ENCODE measurements around the gene PPP1R10. TPM values are rescaled to one million over a fixed set of nuclear protein-coding genes. Genes with fewer than 3 reads are reported as not detected.
A peak's percentile ranks its signal among the peaks of the same experiment; 100 is the strongest.
"Not testable (repeated sequence)": the region's sequence is repeated elsewhere in the genome, so short reads cannot be mapped to it uniquely, and the experiment has no call there.

PPP1R10 gene
- total RNA-seq, 1 donor from 2014 or later = 116 TPM

DNA sequence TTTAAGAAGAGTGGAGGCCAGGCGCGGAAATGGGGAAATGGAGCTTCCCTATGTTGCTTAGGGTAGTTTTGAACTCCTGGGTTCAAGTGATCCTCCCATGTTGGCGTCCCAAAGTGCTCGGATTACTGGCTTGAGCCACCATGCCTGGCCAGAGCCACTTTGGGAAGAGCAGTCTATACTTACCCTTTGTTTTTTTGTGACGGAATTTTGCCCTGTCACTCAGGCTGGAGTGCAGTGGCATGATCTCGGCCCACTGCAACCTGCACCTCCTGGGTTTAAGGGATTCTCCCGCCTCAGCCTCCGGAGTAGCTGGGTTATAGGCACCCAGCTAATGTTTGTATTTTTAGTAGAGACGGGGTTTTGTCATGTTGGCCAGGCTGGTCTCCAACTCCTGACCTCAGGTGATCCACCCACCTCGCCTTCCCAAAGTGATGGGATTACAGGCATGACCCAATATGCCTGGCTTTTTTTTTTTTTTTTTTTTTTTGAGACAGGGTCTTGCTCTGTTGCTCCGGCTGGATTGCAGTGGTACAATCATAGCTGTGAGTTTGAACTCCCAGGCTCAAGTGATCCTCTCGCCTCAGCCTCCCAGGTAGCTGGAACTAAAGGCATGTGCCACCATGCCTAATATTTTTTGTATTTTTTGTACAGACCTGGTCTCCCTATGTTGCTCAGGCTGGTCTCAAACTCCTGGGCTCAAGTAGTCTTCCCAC, 18.0 kb downstream of the PPP1R10 start:
- H3K36me3 Mint-ChIP-seq = peaks cover 28% of the 10 kb centered on the region
- peaks cover 5% of the 10 kb centered on the region for H3K4me1 Mint-ChIP-seq (ENCODE audit: unreplicated experiment)
- H3K27me3 Mint-ChIP-seq = no peaks in the 10 kb centered on the region
- no peaks in the 10 kb centered on the region for H3K9me3 Mint-ChIP-seq
- TF ChIP-seq, protein P1, sequence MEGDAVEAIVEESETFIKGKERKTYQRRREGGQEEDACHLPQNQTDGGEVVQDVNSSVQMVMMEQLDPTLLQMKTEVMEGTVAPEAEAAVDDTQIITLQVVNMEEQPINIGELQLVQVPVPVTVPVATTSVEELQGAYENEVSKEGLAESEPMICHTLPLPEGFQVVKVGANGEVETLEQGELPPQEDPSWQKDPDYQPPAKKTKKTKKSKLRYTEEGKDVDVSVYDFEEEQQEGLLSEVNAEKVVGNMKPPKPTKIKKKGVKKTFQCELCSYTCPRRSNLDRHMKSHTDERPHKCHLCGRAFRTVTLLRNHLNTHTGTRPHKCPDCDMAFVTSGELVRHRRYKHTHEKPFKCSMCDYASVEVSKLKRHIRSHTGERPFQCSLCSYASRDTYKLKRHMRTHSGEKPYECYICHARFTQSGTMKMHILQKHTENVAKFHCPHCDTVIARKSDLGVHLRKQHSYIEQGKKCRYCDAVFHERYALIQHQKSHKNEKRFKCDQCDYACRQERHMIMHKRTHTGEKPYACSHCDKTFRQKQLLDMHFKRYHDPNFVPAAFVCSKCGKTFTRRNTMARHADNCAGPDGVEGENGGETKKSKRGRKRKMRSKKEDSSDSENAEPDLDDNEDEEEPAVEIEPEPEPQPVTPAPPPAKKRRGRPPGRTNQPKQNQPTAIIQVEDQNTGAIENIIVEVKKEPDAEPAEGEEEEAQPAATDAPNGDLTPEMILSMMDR (conservative IDR thresholded peaks at IDR 0.05) = no peak
- no peak overlapping the region for H3K27ac Mint-ChIP-seq
- DNase-seq (ENCODE audit: extremely low spot score, unreplicated experiment) = no peak
- no peak overlapping the region for H3K4me3 Mint-ChIP-seq

DNA sequence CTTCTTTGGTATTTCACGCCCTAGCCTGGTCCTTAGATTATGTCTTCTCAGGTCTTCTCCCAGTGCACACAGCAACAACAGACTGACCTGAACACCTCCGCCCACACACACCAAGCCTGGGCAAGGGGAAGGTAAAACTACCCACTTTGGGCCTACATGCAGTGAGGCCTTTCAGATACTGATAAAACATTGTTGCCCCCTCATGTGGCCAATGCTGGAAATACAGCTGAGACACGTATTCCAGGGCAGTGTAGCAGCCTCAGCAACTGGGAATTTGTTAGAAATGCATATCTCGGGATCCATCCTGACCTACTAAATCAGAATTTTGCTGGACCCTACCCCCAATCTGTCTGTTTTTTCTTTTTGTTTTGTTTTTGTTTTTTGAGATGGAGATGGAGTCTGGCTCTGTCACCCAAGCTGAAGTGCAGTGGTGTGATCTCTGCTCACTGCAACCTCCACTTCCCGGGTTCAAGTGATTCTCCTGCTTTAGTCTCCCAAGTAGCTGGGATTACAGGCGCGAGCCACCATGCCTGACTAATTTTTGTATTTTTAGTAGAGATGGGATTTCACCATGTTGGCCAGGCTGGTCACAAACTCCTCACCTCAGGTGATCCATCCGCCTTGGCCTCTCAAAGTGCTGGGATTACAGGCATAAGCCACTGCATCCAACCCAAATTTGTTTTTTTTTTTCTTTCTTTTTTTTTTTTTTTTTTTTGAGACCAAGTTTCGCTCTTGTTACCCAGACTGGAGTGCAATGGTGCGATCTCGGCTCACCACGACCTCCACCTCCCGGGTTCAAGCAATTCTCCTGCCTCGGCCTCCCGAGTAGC, 19.5 kb downstream of the PPP1R10 start:
- not testable (repeated sequence) for H3K27me3 Mint-ChIP-seq; H3K9me3 Mint-ChIP-seq; H3K4me1 Mint-ChIP-seq (ENCODE audit: unreplicated experiment)
- TF ChIP-seq, protein P1 (conservative IDR thresholded peaks at IDR 0.05) = peak; percentile 82
- H3K27ac Mint-ChIP-seq = peak overlapping the region; percentile 83
- H3K36me3 Mint-ChIP-seq = peaks cover 16% of the 10 kb centered on the region
- peak; percentile 82 for DNase-seq (ENCODE audit: extremely low spot score, unreplicated experiment)
- H3K4me3 Mint-ChIP-seq = peak overlapping the region; percentile 51

DNA sequence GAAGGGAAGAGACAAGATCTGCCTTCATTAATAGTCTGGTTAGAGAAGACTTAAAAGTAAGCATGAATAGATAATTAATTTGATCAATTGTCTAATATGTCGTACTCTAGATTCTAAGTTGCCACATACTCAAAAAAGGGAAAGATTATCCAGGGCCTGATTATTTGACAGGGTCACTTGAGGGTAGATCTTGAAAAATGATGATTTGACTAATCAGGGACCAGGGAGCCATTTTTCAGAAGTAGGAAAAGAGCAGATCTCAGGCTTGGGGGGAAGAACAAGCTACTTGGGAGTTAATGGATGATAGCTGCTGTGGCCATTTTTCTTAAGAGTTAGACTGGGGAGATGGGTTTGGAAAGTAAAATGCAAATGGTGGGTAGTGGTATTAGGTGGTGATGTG, 24.8 kb downstream of the PPP1R10 start:
- no peak for DNase-seq (ENCODE audit: extremely low spot score, unreplicated experiment)
- Mint-ChIP-seq H3K27me3 (no peaks in the 10 kb centered on the region), H3K4me1 (ENCODE audit: unreplicated experiment) (peaks cover 17% of the 10 kb centered on the region), H3K4me3 (peak overlapping the region; percentile 10), H3K27ac (peak overlapping the region; percentile 61), H3K9me3 (no peaks in the 10 kb centered on the region), H3K36me3 (peaks cover 36% of the 10 kb centered on the region)
- TF ChIP-seq, protein P1 (conservative IDR thresholded peaks at IDR 0.05) = no peak

DNA sequence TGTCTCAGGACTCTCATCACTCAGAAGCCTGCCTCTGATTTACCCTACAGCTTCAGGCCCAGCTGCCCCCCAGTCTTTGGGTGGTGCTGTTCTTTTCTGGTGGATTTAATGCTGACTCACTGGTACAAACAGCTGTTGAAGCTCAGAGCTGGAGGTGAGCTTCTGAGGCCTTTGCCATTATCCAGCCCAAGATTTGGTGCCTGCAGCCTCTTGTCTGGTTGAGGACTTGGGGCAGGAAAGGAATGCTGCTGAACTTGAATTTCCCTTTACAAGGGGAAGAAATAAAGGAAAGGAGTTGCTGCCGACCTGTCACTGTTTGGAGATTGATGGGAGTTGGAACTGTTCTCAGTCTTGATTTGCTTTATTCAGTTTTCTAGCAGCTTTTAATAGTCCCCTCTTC, 26.0 kb downstream of the PPP1R10 start:
- DNase-seq (ENCODE audit: extremely low spot score, unreplicated experiment) = no peak
- peaks cover 14% of the 10 kb centered on the region for H3K4me1 Mint-ChIP-seq (ENCODE audit: unreplicated experiment)
- TF ChIP-seq, protein P1 (conservative IDR thresholded peaks at IDR 0.05) = no peak
- H3K36me3 Mint-ChIP-seq = peaks cover 38% of the 10 kb centered on the region
- H3K9me3 Mint-ChIP-seq = no peaks in the 10 kb centered on the region
- H3K27me3 Mint-ChIP-seq = no peaks in the 10 kb centered on the region
- peak overlapping the region; percentile 93 for H3K27ac Mint-ChIP-seq
- H3K4me3 Mint-ChIP-seq = peak overlapping the region; percentile 57

DNA sequence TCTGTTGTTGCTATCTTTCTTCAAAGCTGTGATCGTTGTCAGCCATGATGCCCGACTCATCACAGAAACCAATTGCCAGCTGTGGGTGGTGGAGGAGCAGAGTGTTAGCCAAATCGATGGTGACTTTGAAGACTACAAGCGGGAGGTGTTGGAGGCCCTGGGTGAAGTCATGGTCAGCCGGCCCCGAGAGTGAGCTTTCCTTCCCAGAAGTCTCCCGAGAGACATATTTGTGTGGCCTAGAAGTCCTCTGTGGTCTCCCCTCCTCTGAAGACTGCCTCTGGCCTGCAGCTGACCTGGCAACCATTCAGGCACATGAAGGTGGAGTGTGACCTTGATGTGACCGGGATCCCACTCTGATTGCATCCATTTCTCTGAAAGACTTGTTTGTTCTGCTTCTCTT, 26.5 kb downstream of the PPP1R10 start:
- Mint-ChIP-seq H3K27me3 (no peaks in the 10 kb centered on the region), H3K36me3 (peaks cover 40% of the 10 kb centered on the region), H3K9me3 (no peaks in the 10 kb centered on the region), H3K4me3 (peak overlapping the region; percentile 57), H3K4me1 (ENCODE audit: unreplicated experiment) (peaks cover 14% of the 10 kb centered on the region), H3K27ac (peak overlapping the region; percentile 93)
- DNase-seq (ENCODE audit: extremely low spot score, unreplicated experiment) = no peak
- TF ChIP-seq, protein P1 (conservative IDR thresholded peaks at IDR 0.05) = no peak

All from type B pancreatic cell (in vitro differentiated cells).